Liver (tissue), 9 donors: ENCODE data around the gene SRSF3. TPM values are rescaled to one million over a fixed set of nuclear protein-coding genes. Genes with fewer than 3 reads are reported as not detected.

Source experiments
- DNase-seq: peaks from one replicate; pipeline ENCODE4 v3.0.0-alpha.2; 2017; ENCODE audit warnings: low spot score
- H3K27ac ChIP-seq, 2 donors: one replicate each; pipeline ENCODE4 v1.7.0; 2013; ENCODE audit warnings: inconsistent platforms in 2 of 2, low read length in 2 of 2, control low read depth in 1 of 2, low read depth in 1 of 2, mild to moderate bottlenecking in 1 of 2
- H3K27me3 ChIP-seq, 4 donors: one replicate each; pipeline versions ENCODE4 v1.6.1 to v1.7.0; 2013; ENCODE audit warnings: low read length in 3 of 4, inconsistent platforms in 1 of 4, mild to moderate bottlenecking in 1 of 4, moderate library complexity in 1 of 4; ENCODE audit not compliant: control insufficient read depth in 4 of 4, insufficient read depth in 4 of 4
- H3K36me3 ChIP-seq, 4 donors: one replicate each; pipeline versions ENCODE4 v1.6.1 to v1.7.0; 2013; ENCODE audit warnings: low read length in 3 of 4, mild to moderate bottlenecking in 3 of 4, low read depth in 1 of 4, moderate library complexity in 1 of 4; ENCODE audit not compliant: control insufficient read depth in 4 of 4, insufficient read depth in 3 of 4
- H3K4me1 ChIP-seq, 4 donors: one replicate each; pipeline versions ENCODE4 v1.6.1 to v1.7.0; 2013; ENCODE audit warnings: low read length in 3 of 4, mild to moderate bottlenecking in 3 of 4, moderate library complexity in 1 of 4; ENCODE audit not compliant: control insufficient read depth in 4 of 4, insufficient read depth in 4 of 4
- H3K4me3 ChIP-seq, 3 donors: one replicate each; pipeline versions ENCODE4 v1.6.1 to v1.7.0; 2013; ENCODE audit warnings: low read length in 3 of 3, control low read depth in 1 of 3, low read depth in 1 of 3, mild to moderate bottlenecking in 1 of 3
- H3K9ac ChIP-seq, 2 donors: one replicate each; pipeline ENCODE4 v1.7.0; 2013; ENCODE audit warnings: low read length in 2 of 2, mild to moderate bottlenecking in 2 of 2, moderate library complexity in 2 of 2, control low read depth in 1 of 2, low read depth in 1 of 2
- H3K9me3 ChIP-seq, 4 donors: one replicate each; pipeline versions ENCODE4 v1.6.1 to v1.7.0; 2013; ENCODE audit warnings: low read length in 3 of 4; ENCODE audit not compliant: control insufficient read depth in 4 of 4
- EGR1 ChIP-seq, 2 donors: IDR thresholded peaks; 2 replicates each; pipeline ENCODE4 v1.6.1; 2016 to 2018; ENCODE audit warnings: antibody characterized with exemption in 2 of 2, low read depth in 2 of 2
- FOXA1 ChIP-seq: IDR thresholded peaks from 2 replicates; pipeline ENCODE4 v1.6.1; 2016; ENCODE audit warnings: antibody characterized with exemption
- FOXA2 ChIP-seq: IDR thresholded peaks from 2 replicates; pipeline ENCODE4 v1.6.1; 2016; ENCODE audit warnings: antibody characterized with exemption
- GABPA ChIP-seq, 2 donors: IDR thresholded peaks in 1 of 2; conservative IDR thresholded peaks in 1 of 2; 2 replicates each; pipeline ENCODE4 v1.6.1; 2016; ENCODE audit warnings: antibody characterized with exemption in 2 of 2, mild to moderate bottlenecking in 1 of 2, moderate library complexity in 1 of 2
- HNF4A ChIP-seq, 2 donors: conservative IDR thresholded peaks; 2 replicates each; pipeline ENCODE4 v1.6.1; 2016; ENCODE audit warnings: antibody characterized with exemption in 2 of 2, mild to moderate bottlenecking in 2 of 2
- HNF4G ChIP-seq: IDR thresholded peaks from 2 replicates; pipeline ENCODE4 v1.6.1; 2016; ENCODE audit warnings: antibody characterized with exemption
- JUND ChIP-seq, 2 donors: IDR thresholded peaks; 2 replicates each; pipeline ENCODE4 v1.6.1; 2016; ENCODE audit warnings: antibody characterized with exemption in 2 of 2
- NR2F2 ChIP-seq: IDR thresholded peaks from 2 replicates; pipeline ENCODE4 v1.6.1; 2016; ENCODE audit warnings: antibody characterized with exemption
- RAD21 ChIP-seq, 2 donors: IDR thresholded peaks; 2 replicates each; pipeline ENCODE4 v1.6.1; 2016; ENCODE audit warnings: antibody characterized with exemption in 2 of 2, mild to moderate bottlenecking in 2 of 2
- RXRA ChIP-seq, 2 donors: IDR thresholded peaks; 2 replicates each; pipeline ENCODE4 v1.6.1; 2017 to 2018; ENCODE audit warnings: antibody characterized with exemption in 2 of 2, mild to moderate bottlenecking in 1 of 2
- SP1 ChIP-seq: IDR thresholded peaks from 2 replicates; pipeline ENCODE4 v1.6.1; 2018; ENCODE audit warnings: antibody characterized with exemption, mild to moderate bottlenecking
- TAF1 ChIP-seq: conservative IDR thresholded peaks from 2 replicates; pipeline ENCODE4 v1.6.1; 2016; ENCODE audit warnings: antibody characterized with exemption, mild to moderate bottlenecking
- YY1 ChIP-seq: IDR thresholded peaks from 2 replicates; pipeline ENCODE4 v1.6.1; 2016; ENCODE audit warnings: antibody characterized with exemption, mild to moderate bottlenecking
- WGBS: extraction: QIAGEN DNeasy Blood & Tissue Kit; methylation state at CpG from one replicate; pipeline ENCODE4 v1.1.7; 2013; 5-methylcytosine and 5-hydroxymethylcytosine counted together
- polyA plus RNA-seq, 2 donors: library from polyadenylated mRNA; stranded (reverse) in 1 of 2; unstranded in 1 of 2; fragments of 200-250 nt in 1 of 2; fragments of >200 nt in 1 of 2; fragmentation: Nextera tagmentation in 1 of 2; extraction: Ambion mirVana in 1 of 2; gene quantifications; one replicate each; pipeline versions ENCODE4 v1.2.1 to v1.2.3, GENCODE V29; 2013 to 2015
- total RNA-seq, 2 donors: library from RNA; depleted of rRNA; stranded (reverse); fragments of >200 nt; gene quantifications; one replicate each; pipeline ENCODE4 v1.2.3, GENCODE V29; 2014
- TF ChIP-seq, protein P1 (sequence below): IDR thresholded peaks from 2 replicates; pipeline ENCODE4 v1.6.1; 2016; ENCODE audit warnings: antibody characterized with exemption, mild to moderate bottlenecking
- TF ChIP-seq, protein P2 (sequence below): IDR thresholded peaks from 2 replicates; pipeline ENCODE4 v1.6.1; 2016; ENCODE audit warnings: antibody characterized with exemption
- TF ChIP-seq, protein P3 (sequence below): IDR thresholded peaks from 2 replicates; pipeline ENCODE4 v1.6.1; 2016; ENCODE audit warnings: antibody characterized with exemption
- TF ChIP-seq, protein P4 (sequence below): IDR thresholded peaks from 2 replicates; pipeline ENCODE4 v1.6.1; 2016; ENCODE audit warnings: antibody characterized with exemption
- TF ChIP-seq, protein P5 (sequence below): fragments of 150-350 bp; IDR thresholded peaks from 2 replicates; pipeline ENCODE4 v1.5.1; 2017; ENCODE audit warnings: improper control_type of control experiment, low read depth, low read length; ENCODE audit not compliant: missing input control
- donor health status: healthy.
- donor health status: healthy.
- donor health status: healthy.
- donor health status: healthy.
- donor health status: healthy.

The SRSF3 gene
- total and polyA plus RNA-seq, 4 donors: 62.8 to 103 (median 101) TPM

DNA sequence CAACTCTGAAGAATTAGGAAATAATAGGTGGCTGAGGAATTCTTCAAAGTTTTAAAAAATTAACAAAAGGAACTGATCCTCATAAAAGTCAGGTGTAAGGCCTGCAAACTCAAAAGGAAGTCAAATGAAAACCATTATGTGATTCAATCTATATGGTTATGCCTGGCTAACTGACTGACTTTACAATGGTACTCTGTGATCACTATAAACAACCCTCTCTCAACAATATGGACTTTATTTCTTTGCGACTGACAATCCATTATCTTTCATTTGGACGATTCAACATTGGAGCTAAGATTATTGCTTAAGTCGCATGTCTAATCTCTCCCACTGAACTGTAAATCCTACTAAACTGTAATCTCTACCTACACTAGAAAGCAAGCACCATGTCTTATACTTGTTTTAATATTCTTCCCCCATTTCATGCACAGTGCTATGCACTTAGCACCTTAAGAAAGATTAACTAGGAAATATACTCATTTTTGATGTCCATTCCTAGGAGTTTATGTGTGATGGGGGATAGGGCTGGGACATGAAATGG, 48.3 kb upstream of the SRSF3 start:
- Histone ChIP-seq H3K9me3 (no peaks in the 10 kb centered on the region), H3K9ac (peak overlapping the region in 1 of 2 donors; percentile 81), H3K4me1 (peaks cover 6 to 20% (median 13%) of the 10 kb centered on the region in 4 donors), H3K36me3 (no peaks in the 10 kb centered on the region), H3K4me3 (peak overlapping the region; percentile 79 to 99 (median 82)), H3K27me3 (no peaks in the 10 kb centered on the region), H3K27ac (peak overlapping the region; percentile 85 to 94)
- 43% methylated on average over 3 of the region's 3 CpGs for WGBS
- no peak for DNase-seq
- TF ChIP-seq HNF4A (conservative IDR thresholded peaks at IDR 0.05): no peak
- peak; percentile 5 for TF ChIP-seq YY1
- TF ChIP-seq, protein P1, sequence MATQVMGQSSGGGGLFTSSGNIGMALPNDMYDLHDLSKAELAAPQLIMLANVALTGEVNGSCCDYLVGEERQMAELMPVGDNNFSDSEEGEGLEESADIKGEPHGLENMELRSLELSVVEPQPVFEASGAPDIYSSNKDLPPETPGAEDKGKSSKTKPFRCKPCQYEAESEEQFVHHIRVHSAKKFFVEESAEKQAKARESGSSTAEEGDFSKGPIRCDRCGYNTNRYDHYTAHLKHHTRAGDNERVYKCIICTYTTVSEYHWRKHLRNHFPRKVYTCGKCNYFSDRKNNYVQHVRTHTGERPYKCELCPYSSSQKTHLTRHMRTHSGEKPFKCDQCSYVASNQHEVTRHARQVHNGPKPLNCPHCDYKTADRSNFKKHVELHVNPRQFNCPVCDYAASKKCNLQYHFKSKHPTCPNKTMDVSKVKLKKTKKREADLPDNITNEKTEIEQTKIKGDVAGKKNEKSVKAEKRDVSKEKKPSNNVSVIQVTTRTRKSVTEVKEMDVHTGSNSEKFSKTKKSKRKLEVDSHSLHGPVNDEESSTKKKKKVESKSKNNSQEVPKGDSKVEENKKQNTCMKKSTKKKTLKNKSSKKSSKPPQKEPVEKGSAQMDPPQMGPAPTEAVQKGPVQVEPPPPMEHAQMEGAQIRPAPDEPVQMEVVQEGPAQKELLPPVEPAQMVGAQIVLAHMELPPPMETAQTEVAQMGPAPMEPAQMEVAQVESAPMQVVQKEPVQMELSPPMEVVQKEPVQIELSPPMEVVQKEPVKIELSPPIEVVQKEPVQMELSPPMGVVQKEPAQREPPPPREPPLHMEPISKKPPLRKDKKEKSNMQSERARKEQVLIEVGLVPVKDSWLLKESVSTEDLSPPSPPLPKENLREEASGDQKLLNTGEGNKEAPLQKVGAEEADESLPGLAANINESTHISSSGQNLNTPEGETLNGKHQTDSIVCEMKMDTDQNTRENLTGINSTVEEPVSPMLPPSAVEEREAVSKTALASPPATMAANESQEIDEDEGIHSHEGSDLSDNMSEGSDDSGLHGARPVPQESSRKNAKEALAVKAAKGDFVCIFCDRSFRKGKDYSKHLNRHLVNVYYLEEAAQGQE: no peak

DNA sequence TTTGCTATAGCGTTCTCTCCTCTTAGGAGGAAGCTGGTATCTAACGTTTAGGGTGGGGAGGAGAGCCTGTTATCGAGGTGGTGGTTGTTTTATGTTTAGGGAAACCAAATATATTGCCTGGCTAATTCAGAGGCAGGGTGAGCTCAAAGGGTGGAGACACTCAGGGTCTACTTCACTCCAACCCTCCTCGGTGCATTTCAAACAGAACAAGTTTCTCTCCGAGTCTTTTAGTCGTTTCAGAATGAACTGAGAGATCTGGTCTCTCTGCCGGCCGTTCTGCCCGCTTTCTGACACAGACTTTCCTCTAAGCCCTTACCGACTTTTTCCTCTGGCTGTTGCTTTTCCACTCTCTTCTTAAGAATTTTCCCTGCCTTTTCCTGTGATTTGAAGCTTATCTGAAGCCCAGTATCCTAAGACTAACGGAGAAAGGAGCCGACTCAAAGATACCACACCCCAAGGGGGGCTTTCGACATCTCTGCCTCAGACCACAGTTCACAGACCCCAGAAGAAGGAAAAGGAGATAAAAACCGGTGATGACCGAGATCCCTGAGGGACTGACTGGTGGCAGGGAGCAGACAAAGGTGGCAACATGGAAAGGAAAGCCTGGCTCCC, 47.7 kb upstream of the SRSF3 start:
- H3K27ac ChIP-seq: peak overlapping the region; percentile 85 to 94
- H3K9me3 ChIP-seq: no peaks in the 10 kb centered on the region
- WGBS: 1% methylated on average over 15 of the region's 15 CpGs
- peak overlapping the region; percentile 79 to 99 (median 82) for H3K4me3 ChIP-seq
- H3K4me1 ChIP-seq: peaks cover 6 to 20% (median 13%) of the 10 kb centered on the region in 4 donors
- H3K36me3 ChIP-seq: no peaks in the 10 kb centered on the region
- TF ChIP-seq, protein P1: no peak
- no peak for TF ChIP-seq FOXA1
- no peak for TF ChIP-seq HNF4A (conservative IDR thresholded peaks at IDR 0.05)
- no peak for TF ChIP-seq FOXA2
- TF ChIP-seq RAD21 (IDR thresholded peaks at IDR 0.05): no peak
- TF ChIP-seq EGR1 (IDR thresholded peaks at IDR 0.05; ENCODE audit: low read depth in 2 of 2): no peak
- TF ChIP-seq, protein P2, sequence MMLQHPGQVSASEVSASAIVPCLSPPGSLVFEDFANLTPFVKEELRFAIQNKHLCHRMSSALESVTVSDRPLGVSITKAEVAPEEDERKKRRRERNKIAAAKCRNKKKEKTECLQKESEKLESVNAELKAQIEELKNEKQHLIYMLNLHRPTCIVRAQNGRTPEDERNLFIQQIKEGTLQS: no peak
- no peak for TF ChIP-seq RXRA (IDR thresholded peaks at IDR 0.05)
- TF ChIP-seq TAF1: no peak
- no peak for TF ChIP-seq YY1
- TF ChIP-seq, protein P3, sequence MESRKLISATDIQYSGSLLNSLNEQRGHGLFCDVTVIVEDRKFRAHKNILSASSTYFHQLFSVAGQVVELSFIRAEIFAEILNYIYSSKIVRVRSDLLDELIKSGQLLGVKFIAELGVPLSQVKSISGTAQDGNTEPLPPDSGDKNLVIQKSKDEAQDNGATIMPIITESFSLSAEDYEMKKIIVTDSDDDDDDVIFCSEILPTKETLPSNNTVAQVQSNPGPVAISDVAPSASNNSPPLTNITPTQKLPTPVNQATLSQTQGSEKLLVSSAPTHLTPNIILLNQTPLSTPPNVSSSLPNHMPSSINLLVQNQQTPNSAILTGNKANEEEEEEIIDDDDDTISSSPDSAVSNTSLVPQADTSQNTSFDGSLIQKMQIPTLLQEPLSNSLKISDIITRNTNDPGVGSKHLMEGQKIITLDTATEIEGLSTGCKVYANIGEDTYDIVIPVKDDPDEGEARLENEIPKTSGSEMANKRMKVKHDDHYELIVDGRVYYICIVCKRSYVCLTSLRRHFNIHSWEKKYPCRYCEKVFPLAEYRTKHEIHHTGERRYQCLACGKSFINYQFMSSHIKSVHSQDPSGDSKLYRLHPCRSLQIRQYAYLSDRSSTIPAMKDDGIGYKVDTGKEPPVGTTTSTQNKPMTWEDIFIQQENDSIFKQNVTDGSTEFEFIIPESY: no peak
- TF ChIP-seq, protein P4, sequence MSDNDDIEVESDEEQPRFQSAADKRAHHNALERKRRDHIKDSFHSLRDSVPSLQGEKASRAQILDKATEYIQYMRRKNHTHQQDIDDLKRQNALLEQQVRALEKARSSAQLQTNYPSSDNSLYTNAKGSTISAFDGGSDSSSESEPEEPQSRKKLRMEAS: no peak
- no peak for TF ChIP-seq GABPA (IDR thresholded peaks at IDR 0.05 in 1 of 2, conservative IDR thresholded peaks at IDR 0.05 in 1 of 2)
- TF ChIP-seq SP1: no peak
- TF ChIP-seq JUND (IDR thresholded peaks at IDR 0.05): no peak
- no peak for TF ChIP-seq NR2F2
- TF ChIP-seq HNF4G: no peak
- TF ChIP-seq, protein P5, sequence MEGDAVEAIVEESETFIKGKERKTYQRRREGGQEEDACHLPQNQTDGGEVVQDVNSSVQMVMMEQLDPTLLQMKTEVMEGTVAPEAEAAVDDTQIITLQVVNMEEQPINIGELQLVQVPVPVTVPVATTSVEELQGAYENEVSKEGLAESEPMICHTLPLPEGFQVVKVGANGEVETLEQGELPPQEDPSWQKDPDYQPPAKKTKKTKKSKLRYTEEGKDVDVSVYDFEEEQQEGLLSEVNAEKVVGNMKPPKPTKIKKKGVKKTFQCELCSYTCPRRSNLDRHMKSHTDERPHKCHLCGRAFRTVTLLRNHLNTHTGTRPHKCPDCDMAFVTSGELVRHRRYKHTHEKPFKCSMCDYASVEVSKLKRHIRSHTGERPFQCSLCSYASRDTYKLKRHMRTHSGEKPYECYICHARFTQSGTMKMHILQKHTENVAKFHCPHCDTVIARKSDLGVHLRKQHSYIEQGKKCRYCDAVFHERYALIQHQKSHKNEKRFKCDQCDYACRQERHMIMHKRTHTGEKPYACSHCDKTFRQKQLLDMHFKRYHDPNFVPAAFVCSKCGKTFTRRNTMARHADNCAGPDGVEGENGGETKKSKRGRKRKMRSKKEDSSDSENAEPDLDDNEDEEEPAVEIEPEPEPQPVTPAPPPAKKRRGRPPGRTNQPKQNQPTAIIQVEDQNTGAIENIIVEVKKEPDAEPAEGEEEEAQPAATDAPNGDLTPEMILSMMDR: no peak
- no peaks in the 10 kb centered on the region for H3K27me3 ChIP-seq
- peak; percentile 36 for DNase-seq
- H3K9ac ChIP-seq: peak overlapping the region; percentile 81 to 99
